HUES6 (cell line): ENCODE results near the gene OXCT1.
"Not testable (repeated sequence)": the region's sequence is repeated elsewhere in the genome, so short reads cannot be mapped to it uniquely, and the experiment has no call there.

Experiments used
- H3K27ac ChIP-seq: 2 replicates; pipeline ENCODE4 v1.7.0; 2013; ENCODE audit warnings: low read depth, mild to moderate bottlenecking, low read length, inconsistent platforms
- H3K27me3 ChIP-seq: 2 replicates; pipeline ENCODE4 v1.6.1; 2013; ENCODE audit warnings: low read length; ENCODE audit not compliant: control insufficient read depth, insufficient read depth
- H3K36me3 ChIP-seq: 2 replicates; pipeline ENCODE4 v1.6.1; 2013; ENCODE audit warnings: low read length; ENCODE audit not compliant: control insufficient read depth, insufficient read depth
- H3K4me1 ChIP-seq: 2 replicates; pipeline ENCODE4 v1.6.1; 2013; ENCODE audit warnings: low read length; ENCODE audit not compliant: control insufficient read depth, insufficient read depth
- H3K4me3 ChIP-seq: 2 replicates; pipeline ENCODE4 v1.5.1; 2013; ENCODE audit warnings: low read depth, low read length
- H3K9ac ChIP-seq: one replicate; pipeline ENCODE4 v1.6.1; 2013; ENCODE audit warnings: mild to moderate bottlenecking, low read length
- H3K9me3 ChIP-seq: 2 replicates; pipeline ENCODE4 v1.6.1; 2013; ENCODE audit warnings: low read depth, low read length; ENCODE audit not compliant: control insufficient read depth, insufficient read depth

Gene OXCT1

GRCh38 chr5:41848983-41849382 lies 21.2 kb downstream of the OXCT1 start:
- H3K27ac ChIP-seq, result no peak overlapping the region

GRCh38 chr5:41845751-41846150 lies 24.5 kb downstream of the OXCT1 start:
- peaks cover 26% of the 10 kb centered on the region for H3K36me3 ChIP-seq
- H3K27me3 ChIP-seq, H3K9me3 ChIP-seq, H3K4me1 ChIP-seq, H3K27ac ChIP-seq, H3K4me3 ChIP-seq, H3K9ac ChIP-seq: not testable (repeated sequence)

More at GRCh38 chr5:41848983-41849382, 21.2 kb downstream of the OXCT1 start:
- Histone ChIP-seq H3K9ac (no peak overlapping the region), H3K36me3 (peaks cover 44% of the 10 kb centered on the region), H3K9me3 (no peaks in the 10 kb centered on the region), H3K27me3 (no peaks in the 10 kb centered on the region), H3K4me3 (no peak overlapping the region), H3K4me1 (no peaks in the 10 kb centered on the region)

DNA sequence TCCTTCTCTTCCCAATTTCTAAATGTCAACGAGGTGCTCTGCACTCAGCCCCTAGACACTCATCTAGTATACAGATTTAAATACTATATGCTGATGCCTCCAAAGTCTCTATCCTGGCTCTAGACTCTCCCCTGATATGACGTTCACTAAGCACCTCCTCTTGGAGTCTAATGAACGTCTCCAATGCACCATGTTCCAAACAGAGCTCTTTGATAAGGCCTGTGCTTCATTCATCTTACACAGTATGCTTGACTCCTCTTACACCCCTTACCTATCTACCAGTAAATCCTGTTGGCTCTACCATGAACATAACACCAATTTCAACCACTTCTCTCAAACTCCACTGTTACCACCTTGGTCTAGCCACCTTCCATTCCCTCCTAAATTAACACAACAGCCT lies 25.7 kb downstream of the OXCT1 start:
- no peak overlapping the region for H3K9ac ChIP-seq
- H3K9me3 ChIP-seq, result no peaks in the 10 kb centered on the region
- no peak overlapping the region for H3K27ac ChIP-seq
- H3K36me3 ChIP-seq, result peaks cover 16% of the 10 kb centered on the region
- no peak overlapping the region for H3K4me3 ChIP-seq
- H3K4me1 ChIP-seq, result no peaks in the 10 kb centered on the region
- no peaks in the 10 kb centered on the region for H3K27me3 ChIP-seq

DNA sequence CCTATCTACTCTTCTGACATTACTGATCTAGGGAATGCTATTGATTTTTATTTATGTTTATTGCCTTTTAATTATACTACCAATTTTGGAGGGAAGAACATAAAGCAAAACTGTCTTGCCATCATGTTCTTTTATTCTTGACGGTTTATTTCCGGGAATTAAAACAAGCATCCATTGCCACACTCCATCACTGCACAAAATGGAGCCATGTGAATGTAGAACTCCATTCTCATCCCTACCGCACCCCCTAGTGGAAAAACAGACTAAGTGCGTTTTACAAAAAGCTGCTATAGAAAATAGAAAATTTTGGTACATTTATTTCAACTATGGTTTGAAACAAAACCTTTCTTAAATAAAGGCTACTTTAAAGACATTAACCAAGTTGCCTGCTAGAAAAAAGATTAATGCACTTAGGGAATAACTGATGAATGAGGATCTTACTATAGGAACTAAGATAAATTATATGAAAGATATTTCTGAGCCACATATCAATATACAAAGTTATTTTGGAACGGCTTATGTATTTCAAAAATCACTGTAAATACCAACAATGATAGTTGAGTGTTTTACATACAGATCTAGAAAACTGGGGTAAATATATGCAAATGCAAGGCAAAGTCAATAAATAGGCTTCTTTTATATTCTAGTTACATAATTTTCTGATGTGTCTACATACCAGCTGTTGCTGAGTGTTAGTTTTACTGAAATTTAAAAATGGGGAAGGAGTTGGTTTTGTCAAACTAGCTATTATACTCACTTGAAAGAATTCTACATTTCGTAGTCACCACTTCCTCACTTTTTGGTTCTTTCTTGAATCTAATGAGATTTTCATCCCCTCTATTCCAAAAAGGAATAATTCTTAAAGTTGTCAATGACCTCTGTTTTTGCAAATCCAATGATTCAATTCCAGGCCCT lies 26.5 kb downstream of the OXCT1 start:
- Histone ChIP-seq H3K9me3 (no peaks in the 10 kb centered on the region), H3K27ac (no peak overlapping the region)

GRCh38 chr5:41842777-41843176 lies 27.4 kb downstream of the OXCT1 start:
- no peaks in the 10 kb centered on the region for H3K4me1 ChIP-seq
- H3K9ac ChIP-seq, result no peak overlapping the region
- H3K4me3 ChIP-seq, result no peak overlapping the region
- no peaks in the 10 kb centered on the region for H3K27me3 ChIP-seq
- no peak overlapping the region for H3K27ac ChIP-seq
- no peaks in the 10 kb centered on the region for H3K9me3 ChIP-seq
- H3K36me3 ChIP-seq, result peaks cover 12% of the 10 kb centered on the region

More for the DNA sequence above, 26.5 kb downstream of the OXCT1 start:
- H3K4me3 ChIP-seq, result no peak overlapping the region
- H3K27me3 ChIP-seq, result no peaks in the 10 kb centered on the region
- no peaks in the 10 kb centered on the region for H3K4me1 ChIP-seq
- H3K9ac ChIP-seq, result no peak overlapping the region
- H3K36me3 ChIP-seq, result peaks cover 10% of the 10 kb centered on the region

DNA sequence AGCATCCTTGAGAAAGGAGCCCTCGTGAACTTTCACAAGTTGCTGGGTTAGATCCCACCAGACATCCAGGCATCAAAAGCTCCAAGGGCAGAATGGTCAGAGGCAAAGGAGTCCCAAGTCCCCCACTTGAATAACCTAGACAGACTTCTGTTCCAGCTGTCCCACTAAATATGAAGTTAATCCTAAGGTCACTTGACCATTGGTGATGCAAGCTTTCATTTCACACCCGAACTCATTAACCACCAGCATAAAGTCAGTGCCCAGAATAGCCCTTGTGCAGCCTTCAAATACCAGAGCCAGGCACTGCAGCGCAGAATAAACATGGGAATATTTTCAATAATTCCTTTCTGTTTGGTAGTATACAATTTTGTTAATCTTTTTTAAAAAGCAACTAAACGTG lies 28.9 kb downstream of the OXCT1 start:
- Histone ChIP-seq H3K36me3 (peaks cover 12% of the 10 kb centered on the region), H3K9ac (no peak overlapping the region), H3K4me3 (no peak overlapping the region), H3K27ac (no peak overlapping the region), H3K9me3 (no peaks in the 10 kb centered on the region), H3K27me3 (no peaks in the 10 kb centered on the region), H3K4me1 (no peaks in the 10 kb centered on the region)

DNA sequence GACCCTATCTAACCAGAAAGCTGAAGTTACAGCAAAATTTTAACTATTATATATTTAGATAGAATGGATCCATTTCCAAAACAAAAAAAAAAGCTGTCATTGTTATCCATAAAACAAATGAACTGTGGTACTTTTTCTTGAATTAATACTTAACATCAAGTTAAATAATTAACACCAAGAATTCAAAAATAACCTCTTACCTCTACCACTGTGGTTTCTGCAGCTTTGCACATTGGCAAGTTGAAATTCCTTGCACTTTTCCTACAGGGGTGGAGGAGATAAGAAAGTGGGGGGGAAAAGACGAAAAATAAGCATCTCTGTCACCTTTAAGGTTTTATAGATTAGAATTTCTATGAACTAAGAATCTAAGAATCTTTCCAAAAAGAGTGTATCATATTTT lies 30.0 kb downstream of the OXCT1 start:
- Histone ChIP-seq H3K4me3 (no peak overlapping the region), H3K4me1 (peaks cover 3% of the 10 kb centered on the region; the same call in 1 of the 2 replicates), H3K27me3 (no peaks in the 10 kb centered on the region), H3K9me3 (no peaks in the 10 kb centered on the region), H3K36me3 (peaks cover 12% of the 10 kb centered on the region), H3K27ac (no peak overlapping the region), H3K9ac (no peak overlapping the region)

DNA sequence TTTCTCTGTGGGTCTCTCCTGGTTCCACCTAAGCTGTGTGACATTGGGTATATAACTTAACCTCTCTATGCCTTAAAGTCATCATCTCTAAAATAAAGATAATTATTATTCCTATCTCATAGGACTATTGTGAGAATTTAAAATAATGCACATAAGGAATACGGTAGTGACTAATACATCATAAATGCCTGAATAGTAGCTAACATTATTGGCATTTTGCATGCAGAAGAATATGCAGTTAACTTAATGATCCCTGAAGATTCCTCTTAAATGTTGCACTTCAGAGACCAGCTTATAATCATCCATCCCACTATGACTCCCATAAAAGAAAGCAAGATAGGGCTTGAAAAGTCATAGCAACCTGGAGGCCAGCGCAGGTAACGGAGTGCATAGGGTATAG lies 32.4 kb downstream of the OXCT1 start:
- Histone ChIP-seq H3K36me3 (peaks cover 15% of the 10 kb centered on the region), H3K4me1 (peaks cover 3% of the 10 kb centered on the region; the same call in 1 of the 2 replicates), H3K4me3 (no peak overlapping the region), H3K9ac (no peak overlapping the region), H3K9me3 (no peaks in the 10 kb centered on the region), H3K27me3 (no peaks in the 10 kb centered on the region), H3K27ac (no peak overlapping the region)

DNA sequence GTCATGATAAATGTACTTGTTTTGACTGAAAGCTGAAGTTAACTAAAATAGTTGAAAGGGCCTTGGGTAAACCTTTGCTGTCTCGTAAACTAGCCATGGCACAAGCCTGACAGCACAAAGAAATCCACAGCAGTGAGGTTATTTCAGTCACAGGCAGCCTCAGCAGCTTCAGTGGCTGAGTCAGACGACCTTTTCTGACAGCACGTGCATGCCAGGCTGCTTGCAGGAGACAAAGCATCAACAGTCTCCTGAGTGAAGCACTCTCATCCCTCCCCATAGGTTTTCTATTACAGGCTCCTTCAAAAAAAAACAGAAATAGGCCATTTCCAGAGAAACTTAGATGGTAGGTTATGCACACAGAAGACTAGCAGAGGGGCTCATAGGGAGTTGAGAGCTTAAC lies 34.6 kb downstream of the OXCT1 start:
- Histone ChIP-seq H3K4me1 (peaks cover 3% of the 10 kb centered on the region; the same call in 1 of the 2 replicates), H3K27me3 (no peaks in the 10 kb centered on the region), H3K9ac (no peak overlapping the region), H3K9me3 (no peaks in the 10 kb centered on the region), H3K27ac (no peak overlapping the region), H3K4me3 (no peak overlapping the region), H3K36me3 (peaks cover 10% of the 10 kb centered on the region; the same call in 1 of the 2 replicates)

DNA sequence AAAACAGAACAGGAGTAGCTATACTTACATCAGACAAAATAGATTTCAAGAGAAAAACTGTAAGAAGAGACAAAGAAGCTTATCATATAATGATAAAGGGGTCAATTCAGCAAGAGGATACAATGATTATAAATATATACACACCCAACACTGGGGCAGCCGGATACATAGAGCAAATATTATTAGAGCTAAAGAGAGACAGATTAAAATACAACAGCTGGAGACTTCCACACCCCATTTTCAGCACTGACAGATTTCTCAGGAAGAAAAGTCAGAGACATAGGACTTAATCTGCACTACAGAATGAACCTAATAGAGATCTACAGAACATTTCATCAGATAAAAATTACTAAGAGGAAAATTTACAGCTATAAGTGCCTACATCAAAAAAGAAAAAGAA lies 35.7 kb downstream of the OXCT1 start:
- H3K9ac ChIP-seq, result no peak overlapping the region
- no peak overlapping the region for H3K4me3 ChIP-seq
- peaks cover 3% of the 10 kb centered on the region; the same call in 1 of the 2 replicates for H3K4me1 ChIP-seq
- no peak overlapping the region for H3K27ac ChIP-seq
- no peaks in the 10 kb centered on the region for H3K9me3 ChIP-seq
- H3K27me3 ChIP-seq, result no peaks in the 10 kb centered on the region
- H3K36me3 ChIP-seq, result peaks cover 10% of the 10 kb centered on the region; the same call in 1 of the 2 replicates

- Histone ChIP-seq H3K9ac (no peak overlapping the region), H3K36me3 (peaks cover 7% of the 10 kb centered on the region; the same call in 1 of the 2 replicates), H3K4me1 (peaks cover 3% of the 10 kb centered on the region; the same call in 1 of the 2 replicates), H3K27ac (no peak overlapping the region), H3K4me3 (no peak overlapping the region), H3K9me3 (no peaks in the 10 kb centered on the region), H3K27me3 (no peaks in the 10 kb centered on the region)
Measured at GRCh38 chr5:41832430-41832829, 37.8 kb downstream of the OXCT1 start.
